Immature natural killer cell (primary cell): ENCODE results near the gene TSKU. TPM values are rescaled to one million over a fixed set of nuclear protein-coding genes. Genes with fewer than 3 reads are reported as not detected.

Experiments
- DNase-seq, 3 donors: peaks; one replicate each; pipeline ENCODE4 v3.0.0; 2022; ENCODE audit warnings: mixed read lengths in 1 of 3
- H3K27ac Mint-ChIP-seq, 6 donors: one replicate each; pipeline ENCODE4 v1.8.0; 2020; ENCODE audit warnings: mixed read lengths in 6 of 6, mild to moderate bottlenecking in 5 of 6, inconsistent platforms in 4 of 6, moderate library complexity in 3 of 6
- H3K27me3 Mint-ChIP-seq, 3 donors: one replicate each; pipeline ENCODE4 v1.8.0; 2020 to 2021; ENCODE audit warnings: low read depth in 3 of 3, mild to moderate bottlenecking in 3 of 3, mixed read lengths in 3 of 3, moderate library complexity in 3 of 3, inconsistent platforms in 1 of 3
- H3K36me3 Mint-ChIP-seq, 3 donors: one replicate each; pipeline ENCODE4 v1.8.0; 2020; ENCODE audit warnings: mixed read lengths in 3 of 3, inconsistent platforms in 2 of 3, mild to moderate bottlenecking in 2 of 3
- H3K4me1 Mint-ChIP-seq, 2 donors: one replicate each; pipeline ENCODE4 v1.8.0; 2020; ENCODE audit warnings: inconsistent platforms in 2 of 2, mild to moderate bottlenecking in 2 of 2, mixed read lengths in 2 of 2, moderate library complexity in 1 of 2
- H3K4me3 Mint-ChIP-seq, 5 donors: one replicate each; pipeline ENCODE4 v1.8.0; 2020; ENCODE audit warnings: mild to moderate bottlenecking in 5 of 5, mixed read lengths in 5 of 5, inconsistent platforms in 3 of 5, moderate library complexity in 3 of 5
- H3K9me3 Mint-ChIP-seq, 6 donors: one replicate each; pipeline ENCODE4 v1.8.0; 2020; ENCODE audit warnings: mild to moderate bottlenecking in 6 of 6, mixed read lengths in 6 of 6, inconsistent platforms in 4 of 6, moderate library complexity in 3 of 6
- polyA plus RNA-seq, 3 donors: library from polyadenylated mRNA; unstranded; fragments of 300-500 nt; fragmentation: Illumina TruSeq; gene quantifications; one replicate each; pipeline ENCODE4 v1.2.3, GENCODE V29; 2021

The TSKU gene
- polyA plus RNA-seq, 3 donors from 2014 or later, result not detected

DNA sequence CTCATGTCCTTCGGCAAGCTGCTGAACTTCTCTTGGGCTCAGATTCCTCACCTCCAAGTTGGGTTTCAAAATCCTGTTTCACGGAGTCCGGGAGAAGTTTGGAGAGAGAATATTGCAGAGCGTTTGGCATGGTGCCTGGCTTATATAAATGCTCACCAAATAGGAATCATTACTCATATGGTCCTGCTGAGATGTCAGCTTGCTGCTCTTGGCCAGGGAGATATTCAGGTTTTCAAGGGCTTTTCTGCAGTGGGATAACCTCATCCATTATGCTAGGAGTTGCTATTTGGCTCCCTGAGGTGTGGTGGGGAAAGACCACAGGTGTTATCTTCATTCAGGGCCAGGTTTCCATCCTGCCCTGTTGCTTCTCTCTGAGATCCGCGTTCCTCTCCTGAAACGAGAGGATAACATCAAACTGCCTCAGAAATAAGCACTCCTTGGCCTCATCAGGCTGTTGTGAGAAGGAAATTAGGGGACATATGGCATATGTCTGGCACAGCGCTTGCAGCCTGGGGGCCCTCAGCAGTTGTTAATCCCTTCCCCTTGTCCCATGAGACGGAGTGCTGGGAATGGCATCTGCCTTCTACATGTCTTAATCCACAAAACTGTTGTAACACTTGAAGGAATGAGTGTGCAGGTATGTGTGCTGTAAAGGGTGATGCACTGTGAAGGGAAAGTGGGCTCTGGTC lies 47.6 kb downstream of the TSKU start:
- peaks cover 3 to 8% (median 3%) of the 10 kb centered on the region in 3 donors for H3K27me3 Mint-ChIP-seq
- H3K36me3 Mint-ChIP-seq, result no peaks in the 10 kb centered on the region
- no peaks in the 10 kb centered on the region for H3K9me3 Mint-ChIP-seq
- no peak overlapping the region for H3K4me3 Mint-ChIP-seq
- H3K4me1 Mint-ChIP-seq, result peaks cover under 1 to 3% of the 10 kb centered on the region in 2 donors
- H3K27ac Mint-ChIP-seq, result no peak overlapping the region
- DNase-seq, result no peak

DNA sequence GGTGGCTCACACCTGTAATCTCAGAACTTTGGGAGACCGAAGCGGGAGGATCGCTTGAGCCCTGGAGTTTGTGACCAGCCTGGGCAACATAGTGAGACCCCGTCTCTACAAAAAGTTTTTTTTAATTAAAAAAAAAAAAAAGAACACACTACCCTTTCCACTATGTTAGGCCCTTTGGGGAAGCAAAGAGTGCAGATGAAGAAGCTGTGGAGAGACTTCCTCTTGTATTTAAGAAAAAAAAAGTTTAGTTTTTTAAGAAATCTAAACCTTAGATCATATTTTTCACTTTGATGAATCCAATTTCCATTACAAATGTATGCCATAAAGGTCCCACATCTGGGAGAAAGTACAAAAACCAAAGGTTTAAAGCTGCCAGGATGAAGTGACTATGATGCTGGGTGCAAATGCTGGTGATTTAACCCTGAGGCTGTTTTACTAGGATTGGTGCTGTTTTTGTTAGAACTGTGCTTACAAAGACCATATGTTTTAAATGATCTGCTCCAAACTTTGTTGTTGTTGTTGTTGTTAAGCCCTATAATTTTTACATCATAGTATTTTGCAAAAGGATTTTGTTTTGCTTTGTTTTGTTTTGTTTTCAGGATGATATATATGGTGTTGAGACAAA lies 48.6 kb downstream of the TSKU start:
- DNase-seq, result no peak
- H3K27me3 Mint-ChIP-seq, result peaks cover 3 to 8% (median 3%) of the 10 kb centered on the region in 3 donors
- H3K27ac Mint-ChIP-seq, result no peak overlapping the region
- H3K4me3 Mint-ChIP-seq, result no peak overlapping the region
- no peaks in the 10 kb centered on the region for H3K36me3 Mint-ChIP-seq
- H3K9me3 Mint-ChIP-seq, result no peaks in the 10 kb centered on the region
- no peaks in the 10 kb centered on the region for H3K4me1 Mint-ChIP-seq

DNA sequence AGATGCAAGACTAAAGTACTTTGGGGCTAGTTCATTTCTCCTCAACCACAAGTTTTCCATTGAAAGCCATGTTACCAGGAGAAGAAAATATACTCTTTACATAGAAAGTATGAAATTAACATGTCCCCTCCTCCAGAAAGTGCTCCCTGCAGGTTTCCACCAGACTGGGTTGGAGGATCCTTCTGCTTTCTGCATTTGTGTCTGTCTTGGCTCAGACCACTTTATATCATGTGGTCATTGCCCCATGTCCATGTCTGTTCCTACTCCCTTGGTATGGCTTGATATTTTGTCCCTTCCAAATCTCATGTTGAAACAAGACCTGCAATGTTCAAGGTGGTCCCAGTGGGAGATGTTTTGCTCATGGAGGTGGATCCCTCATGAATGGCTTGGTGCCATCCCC lies 49.2 kb downstream of the TSKU start:
- Mint-ChIP-seq H3K4me3 (no peak overlapping the region), H3K27ac (no peak overlapping the region), H3K27me3 (peaks cover 3 to 8% (median 3%) of the 10 kb centered on the region in 3 donors), H3K9me3 (no peaks in the 10 kb centered on the region), H3K4me1 (no peaks in the 10 kb centered on the region), H3K36me3 (no peaks in the 10 kb centered on the region)
- no peak for DNase-seq

DNA sequence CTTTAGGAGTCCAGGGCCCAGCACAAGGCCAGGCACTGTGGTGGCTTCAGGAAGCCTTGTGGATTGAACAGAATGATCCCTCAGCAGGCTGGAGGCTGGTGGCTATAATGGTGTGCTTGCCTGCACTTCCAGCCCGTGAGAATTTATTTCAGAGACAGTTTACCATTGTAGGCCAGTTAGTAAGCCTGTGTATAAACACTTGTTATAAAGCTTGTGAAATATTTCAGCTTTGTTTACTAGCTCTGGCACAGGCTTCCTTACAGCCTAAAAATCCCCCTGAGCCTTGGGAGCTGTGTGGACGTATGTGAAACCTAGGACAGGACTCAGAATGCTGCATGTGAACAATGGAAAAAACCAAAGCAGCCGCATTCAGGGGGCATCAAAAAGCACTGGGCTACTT lies 51.0 kb downstream of the TSKU start:
- Mint-ChIP-seq H3K4me1 (no peaks in the 10 kb centered on the region), H3K27me3 (peaks cover 3 to 9% (median 8%) of the 10 kb centered on the region in 3 donors), H3K9me3 (no peaks in the 10 kb centered on the region), H3K27ac (no peak overlapping the region), H3K36me3 (no peaks in the 10 kb centered on the region), H3K4me3 (no peak overlapping the region)
- DNase-seq, result no peak

DNA sequence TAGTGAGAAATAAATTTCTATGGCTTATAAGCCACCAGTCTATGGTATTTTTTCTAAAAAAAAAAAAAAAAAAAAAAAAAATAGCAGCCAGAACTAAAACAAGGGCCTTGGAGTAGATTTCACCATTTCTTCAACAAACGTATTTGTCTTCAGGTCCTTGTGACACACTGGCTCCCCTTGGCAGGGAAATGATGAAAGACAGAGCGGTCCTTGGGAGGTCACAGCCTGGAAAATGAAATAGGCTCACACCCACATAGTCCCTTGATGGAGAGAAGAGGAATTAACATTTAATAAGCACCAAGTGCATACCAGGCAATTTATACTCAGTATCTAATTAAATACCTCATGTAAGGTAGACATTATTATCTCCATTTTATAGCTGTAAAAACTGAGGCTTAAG lies 51.9 kb downstream of the TSKU start:
- DNase-seq, result no peak
- Mint-ChIP-seq H3K27me3 (peaks cover 3 to 11% (median 8%) of the 10 kb centered on the region in 3 donors), H3K4me3 (no peak overlapping the region), H3K36me3 (no peaks in the 10 kb centered on the region), H3K9me3 (no peaks in the 10 kb centered on the region), H3K27ac (no peak overlapping the region), H3K4me1 (no peaks in the 10 kb centered on the region)

DNA sequence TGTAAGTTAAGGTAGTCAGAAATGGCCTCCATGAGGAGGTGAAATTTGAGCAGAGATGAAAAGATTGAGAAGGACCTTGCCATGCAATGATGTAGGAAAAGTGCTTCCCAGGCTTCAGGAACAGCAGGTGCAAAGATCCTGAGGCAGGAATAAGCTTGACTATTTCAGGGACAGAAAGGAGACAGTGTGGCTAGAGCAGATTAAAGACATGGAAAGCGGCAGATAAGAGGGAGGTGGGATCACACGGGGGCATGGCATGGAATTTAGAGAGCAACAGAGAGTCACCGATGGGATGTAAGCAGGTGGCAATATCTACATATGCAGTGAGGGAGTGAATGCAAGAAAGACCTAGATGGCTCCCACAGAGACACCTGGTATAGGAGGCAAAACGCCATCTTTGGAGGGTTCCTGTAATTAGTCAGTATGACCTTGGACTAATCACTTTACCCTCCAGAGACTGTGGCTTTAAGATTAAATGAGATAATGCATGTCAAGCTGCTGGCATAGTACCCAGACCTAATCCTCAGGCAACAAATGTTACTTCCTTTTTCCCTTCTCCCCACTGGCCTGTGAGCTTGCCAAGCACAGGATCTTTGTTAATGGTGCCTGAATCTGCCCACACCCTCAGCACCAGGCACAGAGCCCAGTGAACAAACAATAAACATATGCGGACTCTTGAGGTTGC lies 52.9 kb downstream of the TSKU start:
- Mint-ChIP-seq H3K4me3 (no peak overlapping the region), H3K36me3 (no peaks in the 10 kb centered on the region), H3K4me1 (no peaks in the 10 kb centered on the region), H3K27ac (no peak overlapping the region), H3K27me3 (peaks cover 3 to 10% (median 6%) of the 10 kb centered on the region in 3 donors), H3K9me3 (no peaks in the 10 kb centered on the region)
- no peak for DNase-seq

DNA sequence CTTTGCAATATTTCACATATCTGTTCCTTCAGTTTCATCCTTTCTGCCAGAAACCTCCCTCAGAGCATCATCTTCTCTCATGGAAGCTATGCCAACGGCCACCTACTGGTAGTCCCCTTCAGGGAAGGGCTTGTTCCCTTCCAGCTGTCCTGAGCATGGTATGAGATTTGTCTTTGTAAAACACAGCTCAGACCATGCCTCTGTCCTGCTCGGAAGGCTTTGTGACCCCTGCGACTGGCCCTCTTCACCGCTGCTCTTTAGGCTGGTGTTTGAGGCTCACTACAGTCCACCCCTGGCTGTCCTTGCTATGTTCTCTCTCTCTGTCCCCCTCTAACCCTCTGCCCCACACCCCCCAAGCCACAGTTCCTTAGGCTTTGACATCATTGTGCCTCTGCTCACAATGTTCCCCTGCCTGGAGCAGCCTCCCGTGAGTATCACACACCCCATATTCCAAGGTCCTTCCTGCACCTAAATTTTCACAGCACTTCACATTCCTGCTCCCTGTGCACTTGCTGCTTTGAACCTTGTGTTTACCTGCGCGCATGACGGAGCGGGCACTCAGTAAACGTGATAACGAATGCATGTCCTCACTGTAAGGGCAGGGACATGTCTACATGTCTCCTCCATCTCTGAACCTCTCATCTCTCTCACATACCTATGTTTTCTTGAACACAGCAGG lies 53.6 kb downstream of the TSKU start:
- Mint-ChIP-seq H3K9me3 (no peaks in the 10 kb centered on the region), H3K36me3 (no peaks in the 10 kb centered on the region), H3K4me3 (no peak overlapping the region), H3K4me1 (no peaks in the 10 kb centered on the region), H3K27ac (no peak overlapping the region), H3K27me3 (peaks cover 3 to 10% (median 5%) of the 10 kb centered on the region in 3 donors)
- no peak for DNase-seq

DNA sequence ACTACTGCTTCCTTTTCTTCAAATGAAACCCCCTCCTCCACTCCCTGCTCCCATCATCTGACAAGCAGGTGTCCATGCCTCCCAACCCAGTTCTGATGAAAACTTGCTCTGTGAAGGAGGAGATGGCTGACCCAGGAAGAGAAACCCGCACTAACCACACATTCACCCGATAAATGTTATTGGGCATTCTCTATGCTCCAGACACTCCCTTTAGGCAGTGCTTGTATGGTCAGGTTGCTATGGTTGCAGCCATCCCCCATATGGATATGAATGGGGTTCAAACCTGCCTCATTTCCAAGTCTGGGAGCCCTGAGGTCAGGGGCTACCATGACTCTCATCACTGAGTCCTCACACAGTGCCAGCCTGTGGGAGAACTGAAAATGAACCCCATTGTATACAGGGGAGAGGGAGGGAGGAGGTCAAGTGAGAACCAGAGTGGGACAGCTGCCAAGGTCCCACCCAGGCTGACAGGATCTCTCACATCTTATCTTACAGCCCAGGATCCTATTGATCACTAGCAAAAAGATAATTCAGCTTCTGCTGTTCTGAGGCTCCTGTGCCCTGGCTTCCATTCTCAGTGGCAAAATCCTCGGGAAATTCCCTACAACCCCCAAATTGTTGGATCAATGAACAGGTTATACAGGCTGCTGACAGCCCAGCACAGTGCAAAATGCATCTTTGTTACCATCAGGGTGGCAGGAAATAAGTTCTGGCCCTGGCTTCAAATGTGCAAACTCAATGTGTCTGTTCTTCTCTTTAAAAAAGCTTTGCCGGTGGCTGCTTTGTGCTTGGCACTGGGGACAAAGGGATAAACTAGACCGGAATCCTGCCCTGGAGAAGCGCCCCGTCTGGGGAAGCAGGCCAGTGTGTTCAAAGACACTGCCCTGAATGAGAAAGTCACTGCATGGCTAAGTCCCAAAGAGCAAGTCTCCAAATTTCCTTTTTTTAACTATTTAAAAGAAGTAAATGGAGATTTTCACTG lies 54.8 kb downstream of the TSKU start:
- Mint-ChIP-seq H3K36me3 (no peaks in the 10 kb centered on the region), H3K9me3 (no peaks in the 10 kb centered on the region), H3K27ac (no peak overlapping the region)

DNA sequence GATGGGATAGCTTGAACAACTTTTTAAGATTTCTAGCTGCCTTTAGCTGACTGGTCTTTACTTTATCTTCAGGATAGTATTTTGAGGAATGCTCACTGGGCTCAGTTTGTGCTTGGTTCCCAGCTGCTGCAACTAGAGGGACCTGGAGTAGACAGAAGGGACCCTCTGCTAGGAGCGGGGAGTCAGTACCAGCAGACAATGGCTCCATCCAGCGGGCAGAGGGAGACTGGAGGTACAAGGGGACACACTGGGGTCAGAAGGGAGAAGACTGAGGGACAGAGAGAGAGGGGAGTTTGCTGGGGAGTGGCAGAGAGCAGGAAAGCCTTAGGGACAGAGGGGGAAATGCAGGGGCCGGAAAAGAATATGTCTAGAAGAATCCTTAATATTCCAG lies 55.5 kb downstream of the TSKU start:
- H3K4me3 Mint-ChIP-seq, result no peak overlapping the region
- no peak overlapping the region for H3K27ac Mint-ChIP-seq
- DNase-seq, result no peak
- H3K27me3 Mint-ChIP-seq, result peaks cover 2 to 10% (median 3%) of the 10 kb centered on the region in 3 donors
- no peaks in the 10 kb centered on the region for H3K36me3 Mint-ChIP-seq
- no peaks in the 10 kb centered on the region for H3K9me3 Mint-ChIP-seq
- H3K4me1 Mint-ChIP-seq, result no peaks in the 10 kb centered on the region

More for the DNA sequence above, 54.8 kb downstream of the TSKU start:
- peaks cover 2 to 10% (median 3%) of the 10 kb centered on the region in 3 donors for H3K27me3 Mint-ChIP-seq
- H3K4me3 Mint-ChIP-seq, result no peak overlapping the region
- no peaks in the 10 kb centered on the region for H3K4me1 Mint-ChIP-seq
- no peak for DNase-seq

DNA sequence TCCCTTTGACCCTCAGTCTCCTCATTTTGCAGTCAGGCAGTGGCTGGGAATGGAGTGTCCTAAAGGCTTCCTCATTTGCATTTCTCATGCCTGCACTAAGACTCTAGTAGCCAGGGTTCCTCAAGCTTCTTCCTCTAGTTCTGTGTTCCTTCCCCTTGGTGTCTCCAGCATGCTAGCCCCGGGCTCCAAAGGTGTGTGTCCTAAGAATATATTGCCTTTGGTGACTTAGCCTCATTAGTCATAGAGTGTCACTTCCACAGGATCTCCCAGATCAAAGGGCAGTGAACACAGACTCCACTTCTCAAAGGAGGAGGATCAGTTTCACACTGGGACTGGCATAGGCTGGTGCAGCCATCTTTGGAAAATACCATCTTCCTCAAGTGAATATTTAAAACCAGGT lies 56.2 kb downstream of the TSKU start:
- no peak overlapping the region for H3K4me3 Mint-ChIP-seq

DNA sequence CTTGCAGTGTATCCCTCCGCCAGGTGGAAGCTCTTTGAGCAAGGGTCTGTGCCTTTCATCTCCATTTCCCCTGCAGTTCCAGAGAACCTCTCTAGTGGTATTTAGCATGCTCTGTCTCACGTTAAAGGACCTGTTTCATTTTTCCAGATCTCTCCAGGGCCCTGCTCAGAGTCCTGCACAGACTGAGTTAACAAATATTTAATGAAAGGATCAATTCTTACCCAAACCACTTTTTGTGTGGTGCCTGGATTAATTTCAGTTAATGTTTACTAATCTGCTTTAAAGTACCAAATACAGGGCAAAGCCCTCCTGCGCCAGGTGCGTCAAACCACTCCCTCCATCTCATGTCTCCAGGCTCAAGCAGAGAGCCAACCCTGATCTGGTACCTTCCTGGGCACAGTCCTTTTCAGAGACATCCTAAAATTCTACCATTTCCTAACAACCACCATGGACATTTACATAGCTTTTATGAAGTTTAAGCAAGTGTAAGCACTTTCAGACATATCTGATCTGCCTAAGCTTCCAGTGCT lies 58.8 kb downstream of the TSKU start:
- peaks cover 2 to 10% (median 3%) of the 10 kb centered on the region in 3 donors for H3K27me3 Mint-ChIP-seq
- DNase-seq, result no peak
- no peaks in the 10 kb centered on the region for H3K4me1 Mint-ChIP-seq
- H3K4me3 Mint-ChIP-seq, result no peak overlapping the region
- H3K27ac Mint-ChIP-seq, result no peak overlapping the region
- H3K36me3 Mint-ChIP-seq, result no peaks in the 10 kb centered on the region
- no peaks in the 10 kb centered on the region for H3K9me3 Mint-ChIP-seq

More for the DNA sequence above, 56.2 kb downstream of the TSKU start:
- H3K9me3 Mint-ChIP-seq, result no peaks in the 10 kb centered on the region
- no peak overlapping the region for H3K27ac Mint-ChIP-seq
- no peaks in the 10 kb centered on the region for H3K4me1 Mint-ChIP-seq
- H3K36me3 Mint-ChIP-seq, result no peaks in the 10 kb centered on the region
- DNase-seq, result no peak
- H3K27me3 Mint-ChIP-seq, result peaks cover 2 to 10% (median 3%) of the 10 kb centered on the region in 3 donors

DNA sequence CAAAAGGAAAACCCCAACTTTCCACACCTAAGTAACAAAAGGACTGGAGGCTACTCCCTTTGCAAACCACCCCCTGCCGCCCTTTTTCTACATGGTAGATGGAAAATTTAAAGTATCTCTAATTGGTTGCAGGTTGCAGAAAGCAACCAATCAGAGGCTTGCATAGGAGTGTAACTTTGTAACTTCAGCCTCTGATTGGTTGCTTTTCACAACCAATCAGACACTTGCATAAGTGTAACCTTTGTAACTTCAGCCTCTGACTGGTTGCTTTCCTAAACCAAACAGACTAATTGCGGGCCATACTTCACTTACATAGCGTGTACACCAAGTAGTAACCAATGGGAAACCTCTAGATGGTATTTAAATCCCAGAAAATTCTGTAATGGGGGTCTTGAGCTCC lies 60.8 kb downstream of the TSKU start:
- DNase-seq, result no peak
- Mint-ChIP-seq H3K4me1 (no peaks in the 10 kb centered on the region), H3K27ac (no peak overlapping the region), H3K4me3 (no peak overlapping the region), H3K27me3 (peaks cover 0 to 10% (median 2%) of the 10 kb centered on the region in 3 donors), H3K9me3 (no peaks in the 10 kb centered on the region), H3K36me3 (no peaks in the 10 kb centered on the region)

DNA sequence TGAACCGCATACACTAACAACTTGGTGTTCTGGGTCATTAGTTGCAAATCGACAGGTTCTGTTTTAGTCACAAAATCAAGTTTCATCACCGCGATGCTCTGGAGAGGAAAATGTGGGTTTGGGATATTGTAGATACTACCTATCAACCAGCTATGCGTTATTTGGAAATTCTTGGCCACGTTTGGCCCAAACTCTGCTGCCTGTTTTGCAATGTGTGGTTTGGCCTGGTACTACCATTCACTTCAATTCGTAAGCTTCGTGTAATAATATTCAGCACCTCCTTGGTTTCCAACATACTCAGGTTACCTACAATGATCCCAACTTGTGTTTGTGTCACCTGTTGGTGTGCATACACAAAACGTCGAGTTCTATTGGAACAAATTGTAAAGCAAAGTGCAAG lies 61.4 kb downstream of the TSKU start:
- Mint-ChIP-seq H3K36me3 (no peaks in the 10 kb centered on the region), H3K4me1 (no peaks in the 10 kb centered on the region), H3K4me3 (no peak overlapping the region), H3K27me3 (peaks cover 1 to 6% (median 2%) of the 10 kb centered on the region in 3 donors), H3K9me3 (no peaks in the 10 kb centered on the region), H3K27ac (no peak overlapping the region)
- DNase-seq, result no peak
